ENCODE results near the gene CDYL2. TPM values are rescaled to one million over a fixed set of nuclear protein-coding genes. Genes with fewer than 3 reads are reported as not detected.

The CDYL2 gene
- total RNA-seq, 1 donor from 2014 or later = 26.5 TPM

DNA sequence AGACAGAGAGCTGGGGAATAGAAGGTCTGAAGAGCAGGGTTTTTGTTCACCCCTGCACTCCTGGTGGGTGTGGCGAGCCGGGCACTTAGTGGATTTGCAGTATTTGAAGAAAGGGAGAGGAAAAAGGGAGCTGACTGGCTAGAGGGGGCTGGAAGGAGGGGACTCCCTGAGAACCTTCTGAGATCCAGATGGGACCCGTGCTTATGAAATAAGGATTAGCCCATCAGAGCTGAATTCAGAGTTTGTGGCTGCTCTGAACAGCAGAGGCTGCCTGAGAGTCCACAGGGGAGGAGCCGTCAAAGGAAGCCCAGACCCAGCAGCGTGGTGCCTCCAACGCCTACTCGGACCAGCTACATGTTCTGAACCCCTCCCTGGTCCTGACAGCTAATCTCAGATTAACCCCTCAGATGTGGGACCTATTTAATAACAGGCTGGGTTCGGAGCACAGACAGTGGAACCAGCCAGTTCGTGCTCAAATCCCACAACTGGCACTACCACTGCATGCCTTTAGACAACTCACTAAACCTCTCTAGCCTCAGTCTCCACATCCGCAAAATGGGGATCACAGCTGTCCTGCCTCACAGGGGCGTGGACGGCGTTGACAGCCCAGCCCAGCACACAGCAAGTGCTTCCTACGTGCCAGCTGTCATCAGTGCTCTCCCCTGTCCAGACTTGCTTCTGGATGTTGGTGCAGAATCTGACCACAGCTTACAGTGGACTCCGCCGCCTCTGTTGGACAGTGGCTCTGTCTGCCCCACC, 193.0 kb downstream of the CDYL2 start:
- Histone ChIP-seq H3K36me3 (ENCODE audit: insufficient read depth, low read length) (no peaks in the 10 kb centered on the region), H3K4me3 (ENCODE audit: insufficient read depth, low read depth, low read length) (no peak overlapping the region), H4K20me1 (ENCODE audit: insufficient read depth, low read length) (no peaks in the 10 kb centered on the region), H3K4me1 (ENCODE audit: insufficient read depth, low read length) (peaks cover 9% of the 10 kb centered on the region), H3K79me2 (ENCODE audit: insufficient read depth, low read length) (no peaks in the 10 kb centered on the region), H3K4me2 (ENCODE audit: low read length) (no peak overlapping the region), H3K9me3 (ENCODE audit: insufficient read depth, low read depth, low read length) (no peaks in the 10 kb centered on the region), H3K27ac (ENCODE audit: low read depth, low read length) (no peak overlapping the region), H2AFZ (ENCODE audit: low read depth, low read length) (no peak overlapping the region), H3K9ac (ENCODE audit: low read length) (no peak overlapping the region), H3K27me3 (ENCODE audit: insufficient read depth, low read length) (no peaks in the 10 kb centered on the region)
- FAIRE-seq = no peak
- Mint-ChIP-seq H3K27me3 (ENCODE audit: low read depth, unreplicated experiment) (no peaks in the 10 kb centered on the region), H3K27ac (ENCODE audit: unreplicated experiment) (no peak overlapping the region), H3K4me3 (ENCODE audit: unreplicated experiment) (no peak overlapping the region), H3K9me3 (ENCODE audit: unreplicated experiment) (peaks cover 6% of the 10 kb centered on the region), H3K4me1 (ENCODE audit: low read depth, unreplicated experiment) (no peaks in the 10 kb centered on the region), H3K36me3 (ENCODE audit: low read depth, unreplicated experiment) (peaks cover 33% of the 10 kb centered on the region)
- TF ChIP-seq, protein P1, sequence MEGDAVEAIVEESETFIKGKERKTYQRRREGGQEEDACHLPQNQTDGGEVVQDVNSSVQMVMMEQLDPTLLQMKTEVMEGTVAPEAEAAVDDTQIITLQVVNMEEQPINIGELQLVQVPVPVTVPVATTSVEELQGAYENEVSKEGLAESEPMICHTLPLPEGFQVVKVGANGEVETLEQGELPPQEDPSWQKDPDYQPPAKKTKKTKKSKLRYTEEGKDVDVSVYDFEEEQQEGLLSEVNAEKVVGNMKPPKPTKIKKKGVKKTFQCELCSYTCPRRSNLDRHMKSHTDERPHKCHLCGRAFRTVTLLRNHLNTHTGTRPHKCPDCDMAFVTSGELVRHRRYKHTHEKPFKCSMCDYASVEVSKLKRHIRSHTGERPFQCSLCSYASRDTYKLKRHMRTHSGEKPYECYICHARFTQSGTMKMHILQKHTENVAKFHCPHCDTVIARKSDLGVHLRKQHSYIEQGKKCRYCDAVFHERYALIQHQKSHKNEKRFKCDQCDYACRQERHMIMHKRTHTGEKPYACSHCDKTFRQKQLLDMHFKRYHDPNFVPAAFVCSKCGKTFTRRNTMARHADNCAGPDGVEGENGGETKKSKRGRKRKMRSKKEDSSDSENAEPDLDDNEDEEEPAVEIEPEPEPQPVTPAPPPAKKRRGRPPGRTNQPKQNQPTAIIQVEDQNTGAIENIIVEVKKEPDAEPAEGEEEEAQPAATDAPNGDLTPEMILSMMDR (IDR thresholded peaks at IDR 0.05; ENCODE audit: insufficient read depth, low read depth, low read length) = no peak
- TF ChIP-seq EZH2 (IDR thresholded peaks at IDR 0.05; ENCODE audit: insufficient read depth, low read length) = no peak
- DNase-seq (ENCODE audit: low read depth) = no peak

GRCh38 chr16:80610481-80611156, 193.8 kb downstream of the CDYL2 start:
- Histone ChIP-seq H3K4me3 (ENCODE audit: insufficient read depth, low read depth, low read length) (no peak overlapping the region), H3K9me3 (ENCODE audit: insufficient read depth, low read depth, low read length) (no peaks in the 10 kb centered on the region), H3K36me3 (ENCODE audit: insufficient read depth, low read length) (no peaks in the 10 kb centered on the region), H3K4me2 (ENCODE audit: low read length) (no peak overlapping the region), H4K20me1 (ENCODE audit: insufficient read depth, low read length) (no peaks in the 10 kb centered on the region), H3K79me2 (ENCODE audit: insufficient read depth, low read length) (no peaks in the 10 kb centered on the region), H3K27ac (ENCODE audit: low read depth, low read length) (no peak overlapping the region), H3K27me3 (ENCODE audit: insufficient read depth, low read length) (no peaks in the 10 kb centered on the region), H2AFZ (ENCODE audit: low read depth, low read length) (no peak overlapping the region), H3K9ac (ENCODE audit: low read length) (no peak overlapping the region), H3K4me1 (ENCODE audit: insufficient read depth, low read length) (peaks cover 7% of the 10 kb centered on the region)
- Mint-ChIP-seq H3K4me1 (ENCODE audit: low read depth, unreplicated experiment) (no peaks in the 10 kb centered on the region), H3K27me3 (ENCODE audit: low read depth, unreplicated experiment) (no peaks in the 10 kb centered on the region), H3K4me3 (ENCODE audit: unreplicated experiment) (no peak overlapping the region), H3K9me3 (ENCODE audit: unreplicated experiment) (peaks cover 6% of the 10 kb centered on the region), H3K36me3 (ENCODE audit: low read depth, unreplicated experiment) (peaks cover 36% of the 10 kb centered on the region), H3K27ac (ENCODE audit: unreplicated experiment) (no peak overlapping the region)
- FAIRE-seq = no peak
- DNase-seq (ENCODE audit: low read depth) = no peak
- TF ChIP-seq, protein P1 (IDR thresholded peaks at IDR 0.05; ENCODE audit: insufficient read depth, low read depth, low read length) = no peak
- TF ChIP-seq EZH2 (IDR thresholded peaks at IDR 0.05; ENCODE audit: insufficient read depth, low read length) = no peak

DNA sequence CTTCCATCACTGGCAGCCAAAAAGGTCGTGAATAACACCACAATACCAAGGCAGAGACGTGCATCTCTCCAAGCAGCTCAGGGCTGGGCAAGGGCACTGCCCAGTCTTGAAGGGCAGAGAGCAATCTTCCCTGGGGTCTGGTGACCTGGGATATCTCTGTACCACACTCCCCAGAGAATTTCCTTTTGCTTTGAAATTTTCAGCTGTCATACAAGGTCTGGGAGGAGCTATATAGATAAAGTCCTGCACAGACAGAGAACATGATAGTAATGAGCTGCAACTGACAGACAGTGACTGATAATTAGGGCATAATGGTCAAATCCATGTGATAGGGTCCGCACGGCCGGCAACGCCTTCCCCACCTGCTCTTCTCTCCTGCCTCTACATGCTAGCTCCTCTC, 195.5 kb downstream of the CDYL2 start:
- TF ChIP-seq EZH2 (IDR thresholded peaks at IDR 0.05; ENCODE audit: insufficient read depth, low read length) = no peak
- TF ChIP-seq, protein P1 (IDR thresholded peaks at IDR 0.05; ENCODE audit: insufficient read depth, low read depth, low read length) = no peak
- no peaks in the 10 kb centered on the region for H3K4me1 ChIP-seq (ENCODE audit: insufficient read depth, low read length)
- no peaks in the 10 kb centered on the region for H4K20me1 ChIP-seq (ENCODE audit: insufficient read depth, low read length)
- no peaks in the 10 kb centered on the region for H3K36me3 ChIP-seq (ENCODE audit: insufficient read depth, low read length)
- H3K27ac ChIP-seq (ENCODE audit: low read depth, low read length) = no peak overlapping the region
- peaks cover 2% of the 10 kb centered on the region for H3K9me3 Mint-ChIP-seq (ENCODE audit: unreplicated experiment)
- H3K9ac ChIP-seq (ENCODE audit: low read length) = no peak overlapping the region
- H3K4me3 ChIP-seq (ENCODE audit: insufficient read depth, low read depth, low read length) = no peak overlapping the region
- peaks cover 38% of the 10 kb centered on the region for H3K36me3 Mint-ChIP-seq (ENCODE audit: low read depth, unreplicated experiment)
- no peak for DNase-seq (ENCODE audit: low read depth)
- no peaks in the 10 kb centered on the region for H3K27me3 Mint-ChIP-seq (ENCODE audit: low read depth, unreplicated experiment)
- no peak overlapping the region for H2AFZ ChIP-seq (ENCODE audit: low read depth, low read length)
- FAIRE-seq = no peak
- no peaks in the 10 kb centered on the region for H3K4me1 Mint-ChIP-seq (ENCODE audit: low read depth, unreplicated experiment)
- H3K79me2 ChIP-seq (ENCODE audit: insufficient read depth, low read length) = no peaks in the 10 kb centered on the region
- H3K9me3 ChIP-seq (ENCODE audit: insufficient read depth, low read depth, low read length) = no peaks in the 10 kb centered on the region
- no peak overlapping the region for H3K27ac Mint-ChIP-seq (ENCODE audit: unreplicated experiment)
- no peaks in the 10 kb centered on the region for H3K27me3 ChIP-seq (ENCODE audit: insufficient read depth, low read length)
- no peak overlapping the region for H3K4me3 Mint-ChIP-seq (ENCODE audit: unreplicated experiment)
- H3K4me2 ChIP-seq (ENCODE audit: low read length) = no peak overlapping the region
